ENCODE data around the gene TTC17.

DNA sequence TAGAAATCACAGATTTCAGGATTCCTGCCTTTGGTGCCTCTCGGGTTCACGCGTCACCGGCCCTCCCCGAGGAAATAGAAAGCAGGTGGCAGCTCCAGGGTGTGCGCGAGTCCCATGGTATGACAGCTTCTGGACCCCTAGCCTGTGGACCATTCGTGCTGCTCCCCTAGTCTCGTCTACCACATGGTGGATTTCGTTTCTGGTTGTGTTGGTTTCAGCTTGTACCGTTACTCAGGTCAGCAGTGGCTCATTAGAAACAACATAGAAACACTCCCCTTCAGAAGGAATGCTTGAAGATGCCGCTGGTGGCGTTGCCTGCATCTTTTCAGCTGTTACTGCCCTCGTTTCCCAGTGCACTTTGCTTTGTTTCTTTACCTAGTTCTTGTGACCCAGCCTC is 700 bp downstream of the TTC17 start:
- TF ChIP-seq, protein P1, sequence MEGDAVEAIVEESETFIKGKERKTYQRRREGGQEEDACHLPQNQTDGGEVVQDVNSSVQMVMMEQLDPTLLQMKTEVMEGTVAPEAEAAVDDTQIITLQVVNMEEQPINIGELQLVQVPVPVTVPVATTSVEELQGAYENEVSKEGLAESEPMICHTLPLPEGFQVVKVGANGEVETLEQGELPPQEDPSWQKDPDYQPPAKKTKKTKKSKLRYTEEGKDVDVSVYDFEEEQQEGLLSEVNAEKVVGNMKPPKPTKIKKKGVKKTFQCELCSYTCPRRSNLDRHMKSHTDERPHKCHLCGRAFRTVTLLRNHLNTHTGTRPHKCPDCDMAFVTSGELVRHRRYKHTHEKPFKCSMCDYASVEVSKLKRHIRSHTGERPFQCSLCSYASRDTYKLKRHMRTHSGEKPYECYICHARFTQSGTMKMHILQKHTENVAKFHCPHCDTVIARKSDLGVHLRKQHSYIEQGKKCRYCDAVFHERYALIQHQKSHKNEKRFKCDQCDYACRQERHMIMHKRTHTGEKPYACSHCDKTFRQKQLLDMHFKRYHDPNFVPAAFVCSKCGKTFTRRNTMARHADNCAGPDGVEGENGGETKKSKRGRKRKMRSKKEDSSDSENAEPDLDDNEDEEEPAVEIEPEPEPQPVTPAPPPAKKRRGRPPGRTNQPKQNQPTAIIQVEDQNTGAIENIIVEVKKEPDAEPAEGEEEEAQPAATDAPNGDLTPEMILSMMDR (IDR thresholded peaks at IDR 0.05), result no peak
- TF ChIP-seq EZH2 (IDR thresholded peaks at IDR 0.05; ENCODE audit: borderline replicate concordance, insufficient read depth, low read depth, low read length, poor library complexity, severe bottlenecking), result no peak
